Activated T-cell treated with anti-CD3 and anti-CD28 coated beads, Interleukin-2, amount 50 U/mL, for 4 hours (primary cell): Measurements from ENCODE around the gene FBXL4. TPM values are rescaled to one million over a fixed set of nuclear protein-coding genes. Genes with fewer than 3 reads are reported as not detected.
"Not testable (repeated sequence)": the region's sequence is repeated elsewhere in the genome, so short reads cannot be mapped to it uniquely, and the experiment has no call there.

Experiments
- ATAC-seq, 2 donors: fragments of 200-7000 bp; cut with Tn5 transposase; one replicate each; pipeline ENCODE4 v1.10.0; 2021
- DNase-seq: peaks from one replicate; pipeline ENCODE4 v3.0.0-alpha.2; 2020
- H3K27me3 Mint-ChIP-seq: one replicate; pipeline ENCODE4 v1.8.0; 2021; ENCODE audit warnings: low read depth, mixed read lengths
- H3K36me3 Mint-ChIP-seq: one replicate; pipeline ENCODE4 v1.8.0; 2022; ENCODE audit warnings: mixed read lengths; ENCODE audit not compliant: insufficient read depth
- H3K4me1 Mint-ChIP-seq: one replicate; pipeline ENCODE4 v1.8.0; 2021; ENCODE audit warnings: low read depth, mixed read lengths
- H3K4me3 Mint-ChIP-seq: one replicate; pipeline ENCODE4 v1.8.0; 2021; ENCODE audit warnings: mild to moderate bottlenecking, moderate library complexity, mixed read lengths
- H3K9me3 Mint-ChIP-seq: one replicate; pipeline ENCODE4 v1.8.0; 2021; ENCODE audit warnings: mixed read lengths
- total RNA-seq, 3 donors: library from RNA; stranded (reverse); gene quantifications; one replicate each; pipeline ENCODE4 v1.2.1, GENCODE V29; 2021

Gene FBXL4
- total RNA-seq, 3 donors from 2014 or later = 6.9 to 7.7 (median 7.7) TPM

GRCh38 chr6:98931696-98932095, 16.1 kb downstream of the FBXL4 start:
- Mint-ChIP-seq H3K4me3 (no peak overlapping the region), H3K27me3 (no peaks in the 10 kb centered on the region), H3K9me3 (no peaks in the 10 kb centered on the region), H3K4me1 (peaks cover 46% of the 10 kb centered on the region), H3K36me3 (peaks cover 38% of the 10 kb centered on the region)
- ATAC-seq (no peak), DNase-seq (no peak)

- peaks cover 48% of the 10 kb centered on the region for H3K36me3 Mint-ChIP-seq
- ATAC-seq = no peak
- no peaks in the 10 kb centered on the region for H3K9me3 Mint-ChIP-seq
- no peak for DNase-seq
- no peak overlapping the region for H3K4me3 Mint-ChIP-seq
- no peaks in the 10 kb centered on the region for H3K27me3 Mint-ChIP-seq
- H3K4me1 Mint-ChIP-seq = peaks cover 36% of the 10 kb centered on the region
These were observed 18.2 kb downstream of the FBXL4 start for GRCh38 chr6:98929498-98930060.

- Mint-ChIP-seq H3K27me3 (no peaks in the 10 kb centered on the region), H3K36me3 (peaks cover 44% of the 10 kb centered on the region), H3K9me3 (no peaks in the 10 kb centered on the region), H3K4me3 (no peak overlapping the region), H3K4me1 (peaks cover 30% of the 10 kb centered on the region)
- DNase-seq (no peak), ATAC-seq (no peak)
These were observed 19.1 kb downstream of the FBXL4 start for GRCh38 chr6:98928688-98929087.

GRCh38 chr6:98927534-98927933, 20.2 kb downstream of the FBXL4 start:
- no peak for DNase-seq
- peaks cover 43% of the 10 kb centered on the region for H3K36me3 Mint-ChIP-seq
- H3K4me1 Mint-ChIP-seq = peaks cover 21% of the 10 kb centered on the region
- no peak overlapping the region for H3K4me3 Mint-ChIP-seq
- no peaks in the 10 kb centered on the region for H3K27me3 Mint-ChIP-seq
- H3K9me3 Mint-ChIP-seq = no peaks in the 10 kb centered on the region
- ATAC-seq = no peak

- H3K36me3 Mint-ChIP-seq = peaks cover 39% of the 10 kb centered on the region
These were observed 21.9 kb downstream of the FBXL4 start for GRCh38 chr6:98925831-98926230.

GRCh38 chr6:98924647-98925046, 23.1 kb downstream of the FBXL4 start:
- ATAC-seq (no peak), DNase-seq (no peak)
- Mint-ChIP-seq H3K9me3 (no peaks in the 10 kb centered on the region), H3K4me3 (no peak overlapping the region), H3K27me3 (no peaks in the 10 kb centered on the region), H3K36me3 (peaks cover 38% of the 10 kb centered on the region), H3K4me1 (peaks cover 17% of the 10 kb centered on the region)

More at GRCh38 chr6:98925831-98926230, 21.9 kb downstream of the FBXL4 start:
- Mint-ChIP-seq H3K9me3 (no peaks in the 10 kb centered on the region), H3K4me1 (peaks cover 20% of the 10 kb centered on the region), H3K27me3 (no peaks in the 10 kb centered on the region), H3K4me3 (no peak overlapping the region)
- DNase-seq = no peak
- no peak for ATAC-seq

- H3K9me3 Mint-ChIP-seq = peaks cover 4% of the 10 kb centered on the region
- ATAC-seq (no peak), DNase-seq (no peak)
- H3K36me3 Mint-ChIP-seq = peaks cover 36% of the 10 kb centered on the region
- H3K4me1 Mint-ChIP-seq = peaks cover 11% of the 10 kb centered on the region
- H3K4me3 Mint-ChIP-seq = no peak overlapping the region
- H3K27me3 Mint-ChIP-seq = no peaks in the 10 kb centered on the region
These were observed 26.8 kb downstream of the FBXL4 start for GRCh38 chr6:98920904-98921431.

- not testable (repeated sequence) for H3K27me3 Mint-ChIP-seq
These were observed 36.8 kb downstream of the FBXL4 start for GRCh38 chr6:98910946-98911345.

GRCh38 chr6:98909236-98909635, 38.5 kb downstream of the FBXL4 start:
- Mint-ChIP-seq H3K36me3 (peaks cover 66% of the 10 kb centered on the region), H3K9me3 (peaks cover 14% of the 10 kb centered on the region), H3K4me1 (no peaks in the 10 kb centered on the region), H3K27me3 (no peaks in the 10 kb centered on the region), H3K4me3 (no peak overlapping the region)
- ATAC-seq (no peak), DNase-seq (no peak)

More at GRCh38 chr6:98910946-98911345, 36.8 kb downstream of the FBXL4 start:
- H3K4me3 Mint-ChIP-seq, H3K4me1 Mint-ChIP-seq, DNase-seq, ATAC-seq: not testable (repeated sequence)
- H3K9me3 Mint-ChIP-seq = peaks cover 14% of the 10 kb centered on the region
- peaks cover 55% of the 10 kb centered on the region for H3K36me3 Mint-ChIP-seq

- not testable (repeated sequence) for H3K4me3 Mint-ChIP-seq, H3K9me3 Mint-ChIP-seq, DNase-seq, ATAC-seq, H3K4me1 Mint-ChIP-seq, H3K27me3 Mint-ChIP-seq
- peaks cover 62% of the 10 kb centered on the region for H3K36me3 Mint-ChIP-seq
These were observed 41.4 kb downstream of the FBXL4 start for GRCh38 chr6:98906342-98906741.

- H3K9me3 Mint-ChIP-seq = peaks cover 5% of the 10 kb centered on the region
These were observed 42.0 kb downstream of the FBXL4 start for GRCh38 chr6:98905759-98906158.

GRCh38 chr6:98904096-98904495, 43.6 kb downstream of the FBXL4 start:
- H3K4me3 Mint-ChIP-seq = no peak overlapping the region
- H3K27me3 Mint-ChIP-seq = no peaks in the 10 kb centered on the region
- H3K9me3 Mint-ChIP-seq = peaks cover 5% of the 10 kb centered on the region
- no peaks in the 10 kb centered on the region for H3K4me1 Mint-ChIP-seq
- no peak for DNase-seq
- peaks cover 66% of the 10 kb centered on the region for H3K36me3 Mint-ChIP-seq
- no peak for ATAC-seq

More at GRCh38 chr6:98905759-98906158, 42.0 kb downstream of the FBXL4 start:
- H3K4me3 Mint-ChIP-seq = no peak overlapping the region
- H3K27me3 Mint-ChIP-seq = no peaks in the 10 kb centered on the region
- peaks cover 63% of the 10 kb centered on the region for H3K36me3 Mint-ChIP-seq
- DNase-seq (no peak), ATAC-seq (no peak)
- no peaks in the 10 kb centered on the region for H3K4me1 Mint-ChIP-seq

- no peaks in the 10 kb centered on the region for H3K27me3 Mint-ChIP-seq
- H3K4me1 Mint-ChIP-seq = no peaks in the 10 kb centered on the region
- no peak for ATAC-seq
- peaks cover 64% of the 10 kb centered on the region for H3K36me3 Mint-ChIP-seq
- H3K9me3 Mint-ChIP-seq = no peaks in the 10 kb centered on the region
- no peak for DNase-seq
- no peak overlapping the region for H3K4me3 Mint-ChIP-seq
These were observed 47.0 kb downstream of the FBXL4 start for GRCh38 chr6:98900706-98901105.

- ATAC-seq = no peak
- Mint-ChIP-seq H3K36me3 (peaks cover 38% of the 10 kb centered on the region), H3K27me3 (no peaks in the 10 kb centered on the region), H3K4me3 (no peak overlapping the region), H3K4me1 (no peaks in the 10 kb centered on the region), H3K9me3 (no peaks in the 10 kb centered on the region)
- no peak for DNase-seq
These were observed 52.9 kb downstream of the FBXL4 start for GRCh38 chr6:98894810-98895209.

GRCh38 chr6:98887650-98888049, 60.1 kb downstream of the FBXL4 start:
- ATAC-seq (no peak), DNase-seq (no peak)
- H3K4me3 Mint-ChIP-seq = no peak overlapping the region
- no peaks in the 10 kb centered on the region for H3K27me3 Mint-ChIP-seq
- no peaks in the 10 kb centered on the region for H3K9me3 Mint-ChIP-seq
- H3K4me1 Mint-ChIP-seq = no peaks in the 10 kb centered on the region
- peaks cover 29% of the 10 kb centered on the region for H3K36me3 Mint-ChIP-seq
